HCT116 (cell line): ENCODE results near the gene SLC11A1. TPM values are rescaled to one million over a fixed set of nuclear protein-coding genes. Genes with fewer than 3 reads are reported as not detected.

Source experiments
- ATAC-seq: fragments of 200-7000 bp; cut with Tn5 transposase; 2 replicates; pipeline ENCODE4 v1.9.1; 2020; ENCODE audit warnings: mild to moderate bottlenecking, moderate library complexity
- BruUV-seq: library from RNA; stranded (reverse); fragments of 400-500 nt; replicated peaks from 2 replicates; lab custom pipeline; 2021; lab: Mats Ljungman, UMichigan
- CTCF ChIA-PET: fragments of 300-600 bp; sonication (Branson Sonifier 250); formaldehyde crosslinking; loops from one replicate; lab custom pipeline; 2021; ENCODE audit warnings: antibody characterized with exemption; lab: Charles Lee
- POLR2A ChIA-PET: fragments of 300-600, 350-600 bp; sonication (Branson Sonifier 250); formaldehyde crosslinking; loops from one replicate; lab custom pipeline; 2021; ENCODE audit warnings: antibody characterized with exemption; lab: Charles Lee
- RAD21 ChIA-PET, 2 experiments: fragments of 300-600 bp; sonication (Branson Sonifier 250); formaldehyde crosslinking; loops; one replicate each; lab custom pipeline; 2023; ENCODE audit warnings: low total read pairs in 2 of 2; ENCODE audit not compliant: uncharacterized antibody in 2 of 2, unreplicated experiment in 2 of 2, low non-redundant PET in 1 of 2; lab: Charles Lee
- DNase-seq: peaks from one replicate; pipeline ENCODE4 v3.0.0-alpha.2; 2010; ENCODE audit warnings: low read depth, low spot score
- H2AFZ ChIP-seq: fragments of 200-600 bp; shearing (Covaris generic), sonication (generic); 2 replicates; pipeline ENCODE4 v1.6.1; 2017; ENCODE audit warnings: low read depth, mixed run types, mixed read lengths, antibody characterized with exemption, low read length; ENCODE audit not compliant: poor library complexity, severe bottlenecking
- H3K27ac ChIP-seq: 2 replicates; pipeline ENCODE4 v1.5.1; 2012; ENCODE audit warnings: low read depth, low read length
- H3K27me3 ChIP-seq: fragments of 200-600 bp; sonication (generic); 2 replicates; pipeline ENCODE4 v1.6.1; 2016; ENCODE audit warnings: mixed run types, low read length, mixed read lengths; ENCODE audit not compliant: insufficient read depth
- H3K36me3 ChIP-seq, 2 experiments: fragments of 200-500 bp in 1 of 2; fragments of 200-600 bp in 1 of 2; sonication (Bioruptor generic) in 1 of 2; sonication (generic) in 1 of 2; 2 replicates each; pipeline versions ENCODE4 v1.5.1 to v1.6.1; 2014 to 2016; ENCODE audit warnings: low read length in 2 of 2, inconsistent platforms in 1 of 2, mixed read lengths in 1 of 2, mixed run types in 1 of 2; ENCODE audit not compliant: insufficient read depth in 2 of 2, control insufficient read depth in 1 of 2
- H3K4me1 ChIP-seq, 2 experiments: fragments of 200-600 bp in 1 of 2; sonication (generic) in 1 of 2; 2 replicates each; pipeline versions ENCODE4 v1.5.1 to v1.6.1; 2012 to 2017; ENCODE audit warnings: low read length in 2 of 2, inconsistent platforms in 1 of 2, mild to moderate bottlenecking in 1 of 2, mixed read lengths in 1 of 2, mixed run types in 1 of 2, moderate library complexity in 1 of 2; ENCODE audit not compliant: insufficient read depth in 2 of 2, control insufficient read depth in 1 of 2
- H3K4me2 ChIP-seq: fragments of 200-600 bp; sonication (generic); 2 replicates; pipeline ENCODE4 v1.6.1; 2017; ENCODE audit warnings: mixed run types, low read length, mixed read lengths
- H3K4me3 ChIP-seq, 2 experiments: fragments of 200-600 bp in 1 of 2; sonication (generic) in 1 of 2; replicated peaks in 1 of 2; 2 replicates each; pipeline ENCODE4 v1.5.1; 2011 to 2016; ENCODE audit warnings: low read length in 2 of 2, control low read depth in 1 of 2, low read depth in 1 of 2, mild to moderate bottlenecking in 1 of 2, mixed read lengths in 1 of 2, mixed run types in 1 of 2
- H3K79me2 ChIP-seq: fragments of 200-600 bp; sonication (generic); 2 replicates; pipeline ENCODE4 v1.6.1; 2017; ENCODE audit warnings: mild to moderate bottlenecking, mixed run types, low read length, moderate library complexity, mixed read lengths; ENCODE audit not compliant: insufficient read depth
- H3K9ac ChIP-seq: fragments of 200-600 bp; sonication (generic); 2 replicates; pipeline ENCODE4 v1.6.1; 2016; ENCODE audit warnings: low read length, mixed read lengths
- H3K9me2 ChIP-seq: fragments of 200-600 bp; sonication (generic), shearing (Covaris generic); 2 replicates; pipeline ENCODE4 v1.6.1; 2017; ENCODE audit warnings: mixed run types, mild to moderate bottlenecking, moderate library complexity; ENCODE audit not compliant: insufficient read depth
- H3K9me3 ChIP-seq, 2 experiments: fragments of 200-500 bp in 1 of 2; fragments of 200-600 bp in 1 of 2; sonication (Bioruptor generic) in 1 of 2; sonication (generic) in 1 of 2; 2 replicates each; pipeline ENCODE4 v1.6.1; 2014 to 2017; ENCODE audit warnings: low read length in 2 of 2, mixed read lengths in 2 of 2, inconsistent platforms in 1 of 2, low read depth in 1 of 2, mild to moderate bottlenecking in 1 of 2, mixed run types in 1 of 2, moderate library complexity in 1 of 2; ENCODE audit not compliant: control insufficient read depth in 1 of 2, insufficient read depth in 1 of 2
- H4K20me1 ChIP-seq: fragments of 200-600 bp; sonication (generic), shearing (Covaris generic); 2 replicates; pipeline ENCODE4 v1.6.1; 2017; ENCODE audit warnings: mixed run types, mild to moderate bottlenecking, moderate library complexity; ENCODE audit not compliant: insufficient read depth
- CEBPB ChIP-seq: IDR thresholded peaks from 2 replicates; pipeline ENCODE4 v1.6.1; 2012; ENCODE audit warnings: low read depth
- EGR1 ChIP-seq: IDR thresholded peaks from 2 replicates; pipeline ENCODE4 v1.6.1; 2012; ENCODE audit warnings: low read depth
- ELF1 ChIP-seq: IDR thresholded peaks from 2 replicates; pipeline ENCODE4 v1.6.1; 2012; ENCODE audit warnings: low read depth, borderline replicate concordance
- POLR2AphosphoS5 ChIP-seq: IDR thresholded peaks from 2 replicates; pipeline ENCODE4 v1.6.1; 2011; ENCODE audit warnings: mild to moderate bottlenecking, low read depth, low read length, moderate library complexity
- RAD21 ChIP-seq: IDR thresholded peaks from 2 replicates; pipeline ENCODE4 v1.6.1; 2012; ENCODE audit warnings: low read depth, mild to moderate bottlenecking
- ZNF274 ChIP-seq: fragments of 200-500 bp; sonication (Bioruptor generic); IDR thresholded peaks from 2 replicates; pipeline ENCODE4 v1.6.1; 2014; ENCODE audit warnings: mild to moderate bottlenecking, low read depth, low read length, inconsistent platforms
- intact Hi-C: fragments of 100-400 bp; cut with micrococcal nuclease; formaldehyde crosslinking; loops from 2 replicates; pipeline ENCODE4 v1.10.0; 2022
- total RNA-seq: library from RNA; stranded (reverse); gene quantifications from one replicate; pipeline ENCODE4 v1.2.1, GENCODE V29; 2021; ENCODE audit not compliant: unreplicated experiment

The SLC11A1 gene
- total RNA-seq, 1 experiment from 2014 or later, result 0.42 TPM

DNA sequence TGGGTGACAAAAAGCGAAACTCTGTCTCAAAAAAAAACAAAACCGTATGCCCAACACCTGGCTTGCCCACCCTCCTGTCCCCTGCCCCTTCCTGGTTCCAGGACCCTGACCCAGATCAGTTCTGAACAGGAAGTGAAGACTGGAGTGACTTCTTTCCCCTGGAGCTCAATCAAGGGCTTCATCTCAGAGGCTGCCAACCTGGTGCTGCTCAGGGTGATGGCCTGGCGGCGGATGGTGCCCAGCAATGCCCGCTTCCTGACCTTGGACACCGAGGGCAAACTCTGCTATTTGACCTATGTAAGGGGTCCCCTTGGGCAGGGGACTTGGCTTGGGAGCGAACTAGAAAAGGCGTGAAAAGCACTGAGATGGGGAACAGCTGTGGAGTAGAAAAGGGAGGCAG lies 19.5 kb upstream of the SLC11A1 start:
- ATAC-seq, result no peak
- H3K4me1 ChIP-seq, result peaks cover 0 to 19% of the 10 kb centered on the region in 2 experiments; a peak in 2 of 4 replicates
- no peaks in the 10 kb centered on the region for H4K20me1 ChIP-seq
- POLR2A ChIA-PET, result no interaction called here
- H2AFZ ChIP-seq, result no peak overlapping the region
- CTCF ChIA-PET, result no interaction called here
- H3K79me2 ChIP-seq, result no peaks in the 10 kb centered on the region
- TF ChIP-seq POLR2AphosphoS5 (no peak), ZNF274 (no peak), EGR1 (no peak)
- TF ChIP-seq, all 23 proteins: peak for 0
- intact Hi-C loops, result no loop called here
- no TSS peak for BruUV-seq
- no peaks in the 10 kb centered on the region for H3K9me2 ChIP-seq
- no peak overlapping the region for H3K4me3 ChIP-seq
- no peaks in the 10 kb centered on the region for H3K27me3 ChIP-seq
- no peak overlapping the region for H3K27ac ChIP-seq
- RAD21 ChIA-PET, result no interaction called here
- no peak overlapping the region for H3K9ac ChIP-seq
- H3K4me2 ChIP-seq, result no peak overlapping the region
- DNase-seq, result no peak
- H3K36me3 ChIP-seq, result no peaks in the 10 kb centered on the region
- 0 out of 4 replicates have a peak, but pooled peaks cover 0 to 8% of the 10 kb centered on the region in 2 experiments for H3K9me3 ChIP-seq

DNA sequence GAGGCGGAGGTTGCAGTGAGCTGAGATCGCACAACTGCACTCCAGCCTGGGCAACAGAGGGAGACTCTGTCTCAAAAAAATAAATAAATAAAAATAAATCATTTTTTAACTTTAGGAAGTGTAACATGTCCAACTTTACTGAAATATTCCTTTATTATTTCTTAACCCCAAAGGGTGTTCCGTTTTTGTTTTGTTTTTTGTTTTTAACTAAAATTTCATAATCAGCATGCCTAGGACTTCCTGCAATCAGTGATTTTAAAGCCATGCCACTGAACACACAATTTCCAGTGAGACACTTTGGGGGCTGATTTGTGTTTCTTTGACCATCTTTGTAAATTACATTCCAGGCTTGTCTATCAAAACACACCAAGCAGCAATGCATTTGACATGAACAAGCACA lies 18.3 kb upstream of the SLC11A1 start:
- H3K36me3 ChIP-seq, result no peaks in the 10 kb centered on the region
- H3K27me3 ChIP-seq, result no peaks in the 10 kb centered on the region
- no peak overlapping the region for H3K4me2 ChIP-seq
- H3K9me3 ChIP-seq, result 0 out of 4 replicates have a peak, but pooled peaks cover 0 to 8% of the 10 kb centered on the region in 2 experiments
- H3K79me2 ChIP-seq, result no peaks in the 10 kb centered on the region
- no peak overlapping the region for H2AFZ ChIP-seq
- CTCF ChIA-PET, result no interaction called here
- intact Hi-C loops, result no loop called here
- no peak for DNase-seq
- RAD21 ChIA-PET, result no interaction called here
- TF ChIP-seq CEBPB, result no peak
- TF ChIP-seq ELF1, result no peak
- no peak for TF ChIP-seq RAD21
- no peak overlapping the region for H3K4me3 ChIP-seq
- peaks cover 0 to 24% of the 10 kb centered on the region in 2 experiments; a peak in 2 of 4 replicates for H3K4me1 ChIP-seq
- H3K27ac ChIP-seq, result no peak overlapping the region
- POLR2A ChIA-PET, result no interaction called here
- BruUV-seq, result no TSS peak
- H4K20me1 ChIP-seq, result no peaks in the 10 kb centered on the region
- H3K9ac ChIP-seq, result no peak overlapping the region
- no peak for ATAC-seq
- no peaks in the 10 kb centered on the region for H3K9me2 ChIP-seq
